ENCODE measurements around the gene PYHIN1.

The PYHIN1 gene

DNA sequence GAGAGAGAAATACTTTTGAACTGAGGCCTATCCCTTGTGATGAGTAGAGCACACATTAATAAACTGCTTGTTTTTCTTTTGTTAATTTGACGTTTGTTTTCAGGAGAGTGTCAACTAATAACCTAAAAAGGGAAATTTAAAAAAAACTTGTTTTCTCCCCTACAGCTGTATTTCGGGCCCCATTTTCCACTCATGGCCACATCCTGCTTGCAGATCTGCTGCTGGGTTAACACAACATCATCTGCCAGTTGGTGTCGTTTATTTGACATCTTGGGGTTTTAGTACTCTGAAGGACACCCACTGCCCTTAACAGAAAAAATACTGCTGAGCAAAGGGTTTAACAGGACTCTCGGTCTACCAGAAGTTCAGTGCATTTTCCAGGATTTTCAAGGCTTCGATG is 848 bp upstream of the PYHIN1 start:
- TF ChIP-seq, protein P1, sequence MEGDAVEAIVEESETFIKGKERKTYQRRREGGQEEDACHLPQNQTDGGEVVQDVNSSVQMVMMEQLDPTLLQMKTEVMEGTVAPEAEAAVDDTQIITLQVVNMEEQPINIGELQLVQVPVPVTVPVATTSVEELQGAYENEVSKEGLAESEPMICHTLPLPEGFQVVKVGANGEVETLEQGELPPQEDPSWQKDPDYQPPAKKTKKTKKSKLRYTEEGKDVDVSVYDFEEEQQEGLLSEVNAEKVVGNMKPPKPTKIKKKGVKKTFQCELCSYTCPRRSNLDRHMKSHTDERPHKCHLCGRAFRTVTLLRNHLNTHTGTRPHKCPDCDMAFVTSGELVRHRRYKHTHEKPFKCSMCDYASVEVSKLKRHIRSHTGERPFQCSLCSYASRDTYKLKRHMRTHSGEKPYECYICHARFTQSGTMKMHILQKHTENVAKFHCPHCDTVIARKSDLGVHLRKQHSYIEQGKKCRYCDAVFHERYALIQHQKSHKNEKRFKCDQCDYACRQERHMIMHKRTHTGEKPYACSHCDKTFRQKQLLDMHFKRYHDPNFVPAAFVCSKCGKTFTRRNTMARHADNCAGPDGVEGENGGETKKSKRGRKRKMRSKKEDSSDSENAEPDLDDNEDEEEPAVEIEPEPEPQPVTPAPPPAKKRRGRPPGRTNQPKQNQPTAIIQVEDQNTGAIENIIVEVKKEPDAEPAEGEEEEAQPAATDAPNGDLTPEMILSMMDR (IDR thresholded peaks at IDR 0.05; ENCODE audit: low read depth, low read length), result no peak
- Histone ChIP-seq H3K27me3 (no peaks in the 10 kb centered on the region), H3K4me3 (ENCODE audit: low read depth, low read length) (no peak overlapping the region), H3K36me3 (no peaks in the 10 kb centered on the region), H3K4me1 (no peaks in the 10 kb centered on the region), H3K9me3 (no peaks in the 10 kb centered on the region)
- DNase-seq, result no peak

DNA sequence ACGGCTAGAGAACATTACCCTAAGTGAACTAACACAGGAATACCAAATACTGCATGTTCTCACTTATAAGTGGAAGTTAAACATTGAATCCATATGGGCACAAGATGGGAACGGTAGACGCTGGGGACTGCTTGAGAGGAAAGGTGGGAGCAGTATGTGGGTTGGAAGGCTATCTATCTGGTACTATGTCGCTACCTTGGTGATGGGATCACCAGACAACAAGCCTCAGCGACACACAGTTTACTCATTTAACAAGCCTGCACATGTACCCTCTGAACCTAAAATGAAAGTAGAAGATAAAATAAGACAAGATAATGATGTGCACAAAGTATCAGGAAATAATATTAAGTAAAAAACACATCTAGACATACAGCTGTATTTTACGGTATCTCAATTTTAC is 819 bp downstream of the PYHIN1 start:
- TF ChIP-seq, protein P1 (IDR thresholded peaks at IDR 0.05; ENCODE audit: low read depth, low read length), result no peak

DNA sequence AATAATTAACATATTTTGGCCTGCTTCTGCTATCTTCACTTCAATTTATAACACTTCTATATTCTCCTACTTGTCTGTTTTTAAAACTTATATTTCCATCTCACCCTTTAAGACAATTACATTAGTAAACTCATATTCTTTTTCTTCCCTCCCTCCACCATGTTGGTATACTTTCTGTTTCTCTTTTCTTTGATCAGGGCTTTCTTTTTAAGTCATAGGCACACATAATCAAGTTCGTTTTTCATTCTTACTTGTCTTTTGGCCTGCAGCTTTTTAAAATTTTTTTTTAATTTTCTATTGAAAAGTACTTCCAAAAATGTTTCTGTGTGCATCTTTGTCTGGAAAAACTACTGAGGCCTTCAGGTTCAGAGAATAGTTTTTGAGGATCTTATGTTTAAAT is 2.3 kb downstream of the PYHIN1 start:
- Histone ChIP-seq H3K4me3 (ENCODE audit: low read depth, low read length) (no peak overlapping the region), H3K27me3 (no peaks in the 10 kb centered on the region), H3K36me3 (no peaks in the 10 kb centered on the region), H3K9me3 (no peaks in the 10 kb centered on the region), H3K4me1 (no peaks in the 10 kb centered on the region)
- DNase-seq, result no peak
- TF ChIP-seq, protein P1 (IDR thresholded peaks at IDR 0.05; ENCODE audit: low read depth, low read length), result no peak

More for the DNA sequence above, 819 bp downstream of the PYHIN1 start:
- DNase-seq, result no peak
- Histone ChIP-seq H3K9me3 (no peaks in the 10 kb centered on the region), H3K27me3 (no peaks in the 10 kb centered on the region), H3K4me3 (ENCODE audit: low read depth, low read length) (no peak overlapping the region), H3K4me1 (no peaks in the 10 kb centered on the region), H3K36me3 (no peaks in the 10 kb centered on the region)

DNA sequence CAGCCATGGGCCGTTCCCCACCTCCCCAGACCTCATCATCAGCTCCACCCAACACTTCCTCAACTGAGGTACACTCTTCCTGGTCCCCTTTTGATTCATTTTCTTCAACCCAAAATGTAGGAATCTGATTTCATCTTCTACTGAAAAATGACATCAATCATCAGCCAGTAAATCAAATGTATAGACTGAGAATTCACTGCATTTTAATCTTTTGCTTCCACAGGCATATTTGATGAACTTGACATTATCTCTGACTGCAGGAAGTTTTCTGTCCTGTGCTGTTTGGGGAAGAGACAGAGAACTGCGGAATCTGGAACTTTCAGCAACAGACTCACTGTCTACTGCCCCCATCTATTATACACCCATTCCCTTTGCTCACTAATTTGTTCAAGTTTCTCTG is 7.8 kb downstream of the PYHIN1 start:
- Histone ChIP-seq H3K4me1 (no peaks in the 10 kb centered on the region), H3K4me3 (ENCODE audit: low read depth, low read length) (no peak overlapping the region), H3K36me3 (no peaks in the 10 kb centered on the region), H3K9me3 (no peaks in the 10 kb centered on the region), H3K27me3 (no peaks in the 10 kb centered on the region)
- TF ChIP-seq, protein P1 (IDR thresholded peaks at IDR 0.05; ENCODE audit: low read depth, low read length), result no peak
- no peak for DNase-seq

DNA sequence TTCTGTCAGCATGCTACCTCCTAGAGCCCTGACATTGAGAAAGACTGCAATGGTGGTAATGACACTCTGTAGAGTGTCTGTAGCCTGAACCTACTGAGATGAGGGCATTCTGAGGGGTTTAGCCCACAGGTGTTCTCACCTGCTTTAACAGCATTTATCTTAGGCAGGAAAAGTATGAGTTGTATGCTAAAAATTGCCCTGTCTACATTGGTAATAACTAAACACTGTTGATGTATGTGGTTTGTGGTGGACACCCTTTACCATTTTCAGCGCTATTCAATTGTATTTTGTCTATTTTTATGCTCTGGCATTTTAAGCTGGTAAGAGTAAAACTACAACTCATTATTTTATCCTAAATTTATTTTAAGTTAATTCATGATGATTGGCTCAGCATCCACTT is 10.0 kb downstream of the PYHIN1 start:
- H3K36me3 ChIP-seq, result no peaks in the 10 kb centered on the region
- TF ChIP-seq, protein P1 (IDR thresholded peaks at IDR 0.05; ENCODE audit: low read depth, low read length), result no peak
- no peaks in the 10 kb centered on the region for H3K9me3 ChIP-seq

DNA sequence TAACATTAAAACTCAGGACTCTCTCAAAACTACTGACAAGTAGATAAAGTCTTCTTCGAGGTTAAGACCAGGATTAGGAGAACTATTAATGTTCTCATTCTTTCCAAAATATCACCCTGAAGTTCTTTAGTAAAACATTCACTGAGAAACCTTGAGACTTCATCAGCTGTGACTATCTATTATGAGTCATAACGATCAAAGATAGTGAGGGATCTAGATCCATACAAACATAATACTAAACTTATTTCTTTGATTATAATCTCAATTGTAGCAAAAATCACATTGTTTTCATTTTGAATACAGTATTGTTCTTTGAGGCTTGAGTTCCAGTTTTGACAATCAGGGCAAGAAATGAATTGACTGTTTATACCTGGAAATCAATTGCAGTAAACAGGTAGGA is 11.1 kb downstream of the PYHIN1 start:
- H3K36me3 ChIP-seq, result no peaks in the 10 kb centered on the region
- H3K4me1 ChIP-seq, result no peaks in the 10 kb centered on the region
- DNase-seq, result no peak
- no peaks in the 10 kb centered on the region for H3K9me3 ChIP-seq
- TF ChIP-seq, protein P1 (IDR thresholded peaks at IDR 0.05; ENCODE audit: low read depth, low read length), result no peak
- H3K27me3 ChIP-seq, result no peaks in the 10 kb centered on the region
- H3K4me3 ChIP-seq (ENCODE audit: low read depth, low read length), result no peak overlapping the region

More for the DNA sequence above, 10.0 kb downstream of the PYHIN1 start:
- no peak for DNase-seq
- Histone ChIP-seq H3K27me3 (no peaks in the 10 kb centered on the region), H3K4me1 (no peaks in the 10 kb centered on the region), H3K4me3 (ENCODE audit: low read depth, low read length) (no peak overlapping the region)
